Ascending aorta (tissue), 2 donors: ENCODE measurements around the gene CENPV. TPM values are rescaled to one million over a fixed set of nuclear protein-coding genes. Genes with fewer than 3 reads are reported as not detected.

Source experiments
- DNase-seq, 2 donors: peaks; one replicate each; pipeline ENCODE4 v3.0.0-alpha.2; 2019; ENCODE audit warnings: low spot score in 2 of 2
- H3K27ac ChIP-seq, 2 donors: fragments of 200-600 bp; sonication (generic); one replicate each; pipeline ENCODE4 v1.5.1; 2016 to 2017; ENCODE audit warnings: mild to moderate bottlenecking in 1 of 2
- H3K27me3 ChIP-seq: fragments of 200-600 bp; sonication (generic); one replicate; pipeline ENCODE4 v1.5.1; 2017
- H3K36me3 ChIP-seq, 2 donors: fragments of 200-600 bp; sonication (generic); one replicate each; pipeline ENCODE4 v1.5.1; 2016
- H3K4me1 ChIP-seq, 2 donors: fragments of 200-600 bp; sonication (generic); one replicate each; pipeline ENCODE4 v1.5.1; 2016 to 2017; ENCODE audit warnings: mild to moderate bottlenecking in 1 of 2
- H3K4me3 ChIP-seq, 2 donors: fragments of 200-600 bp; sonication (generic); one replicate each; pipeline ENCODE4 v1.5.1; 2016 to 2017; ENCODE audit warnings: mild to moderate bottlenecking in 1 of 2
- H3K9me3 ChIP-seq, 2 donors: fragments of 200-600 bp; sonication (generic); one replicate each; pipeline ENCODE4 v1.5.1; 2016
- CTCF ChIP-seq, 3 experiments: fragments of 200-600 bp in 2 of 3; fragments of 450-650 bp in 1 of 3; sonication (generic) in 2 of 3; IDR thresholded peaks; one replicate each; pipeline ENCODE4 v1.5.1; 2016 to 2019; ENCODE audit warnings: antibody characterized with exemption in 3 of 3, mild to moderate bottlenecking in 1 of 3, moderate library complexity in 1 of 3
- intact Hi-C: fragments of 100-400 bp; cut with DNase I; formaldehyde crosslinking; loops from one replicate; pipeline ENCODE4 v1.15.1; 2023
- total RNA-seq: library from RNA; depleted of rRNA; stranded (reverse); fragments of >200 nt; gene quantifications from one replicate; pipeline ENCODE4 v1.1.0, GENCODE V29; 2016

CENPV gene
- total RNA-seq, 1 donor from 2014 or later, result 37.6 TPM

- no peak for DNase-seq
- H3K4me3 ChIP-seq, result no peak overlapping the region
- no peak for TF ChIP-seq CTCF (IDR thresholded peaks at IDR 0.05)
- peaks cover 0 to under 1% of the 10 kb centered on the region in 2 donors for H3K4me1 ChIP-seq
- no peaks in the 10 kb centered on the region for H3K9me3 ChIP-seq
- H3K27ac ChIP-seq, result no peak overlapping the region
- intact Hi-C loops, result no loop called here
- H3K36me3 ChIP-seq, result peaks cover 7% of the 10 kb centered on the region in 2 donors
- no peaks in the 10 kb centered on the region for H3K27me3 ChIP-seq
Observed at GRCh38 chr17:16306211-16306610, 47.1 kb downstream of the CENPV start.

GRCh38 chr17:16304830-16305229, 48.4 kb downstream of the CENPV start:
- peaks cover 7% of the 10 kb centered on the region in 2 donors for H3K36me3 ChIP-seq
- no peak overlapping the region for H3K27ac ChIP-seq
- H3K4me1 ChIP-seq, result peaks cover 0 to 2% of the 10 kb centered on the region in 2 donors
- DNase-seq, result no peak
- H3K9me3 ChIP-seq, result no peaks in the 10 kb centered on the region
- intact Hi-C loops, result no loop called here
- no peaks in the 10 kb centered on the region for H3K27me3 ChIP-seq
- TF ChIP-seq CTCF (IDR thresholded peaks at IDR 0.05), result peak in 1 of 3 experiments; percentile 18
- no peak overlapping the region for H3K4me3 ChIP-seq

GRCh38 chr17:16302856-16303255, 50.4 kb downstream of the CENPV start:
- H3K27me3 ChIP-seq, result no peaks in the 10 kb centered on the region
- no peak for TF ChIP-seq CTCF (IDR thresholded peaks at IDR 0.05)
- H3K4me3 ChIP-seq, result no peak overlapping the region
- intact Hi-C loops, result no loop called here
- no peaks in the 10 kb centered on the region for H3K9me3 ChIP-seq
- peaks cover 7% of the 10 kb centered on the region in 2 donors for H3K36me3 ChIP-seq
- H3K27ac ChIP-seq, result no peak overlapping the region
- peaks cover 0 to 2% of the 10 kb centered on the region in 2 donors for H3K4me1 ChIP-seq
- no peak for DNase-seq

- H3K27ac ChIP-seq, result no peak overlapping the region
- no peaks in the 10 kb centered on the region for H3K27me3 ChIP-seq
- no peak for DNase-seq
- TF ChIP-seq CTCF (IDR thresholded peaks at IDR 0.05), result no peak
- H3K4me1 ChIP-seq, result peaks cover 0 to 2% of the 10 kb centered on the region in 2 donors
- intact Hi-C loops, result no loop called here
- peaks cover 7% of the 10 kb centered on the region in 2 donors for H3K36me3 ChIP-seq
- H3K4me3 ChIP-seq, result no peak overlapping the region
- no peaks in the 10 kb centered on the region for H3K9me3 ChIP-seq
Observed at GRCh38 chr17:16301963-16302855, 51.1 kb downstream of the CENPV start.

GRCh38 chr17:16300554-16300953, 52.7 kb downstream of the CENPV start:
- Histone ChIP-seq H3K27ac (peak overlapping the region in 1 of 2 donors; percentile 15), H3K9me3 (no peaks in the 10 kb centered on the region), H3K36me3 (peaks cover 2 to 7% of the 10 kb centered on the region in 2 donors), H3K4me1 (peaks cover 0 to 2% of the 10 kb centered on the region in 2 donors), H3K4me3 (no peak overlapping the region), H3K27me3 (no peaks in the 10 kb centered on the region)
- intact Hi-C loops, result no loop called here
- no peak for DNase-seq
- TF ChIP-seq CTCF (IDR thresholded peaks at IDR 0.05), result no peak
